Activated CD4-positive, alpha-beta T cell treated with anti-CD3 and anti-CD28 coated beads, Interleukin-2, Interleukin-6, amounts not matched to agents 100 ng/mL and 50 ng/mL, durations not matched to agents 16 hours and 8 hours (primary cell): ENCODE measurements around the gene ACSF2.

Source experiments
- DNase-seq: peaks from one replicate; pipeline ENCODE4 v3.0.0-alpha.2; 2020

The ACSF2 gene

GRCh38 chr17:50440838-50441829 lies 15.1 kb downstream of the ACSF2 start:
- no peak for DNase-seq

- DNase-seq: no peak
Measured at GRCh38 chr17:50443505-50443974, 17.5 kb downstream of the ACSF2 start.

GRCh38 chr17:50444841-50445715 lies 19.1 kb downstream of the ACSF2 start:
- no peak for DNase-seq

GRCh38 chr17:50445730-50446325 lies 19.8 kb downstream of the ACSF2 start:
- no peak for DNase-seq

GRCh38 chr17:50447870-50448595 lies 22.0 kb downstream of the ACSF2 start:
- DNase-seq: no peak

GRCh38 chr17:50448643-50449042 lies 22.6 kb downstream of the ACSF2 start:
- no peak for DNase-seq

GRCh38 chr17:50451943-50452629 lies 26.1 kb downstream of the ACSF2 start:
- no peak for DNase-seq

DNA sequence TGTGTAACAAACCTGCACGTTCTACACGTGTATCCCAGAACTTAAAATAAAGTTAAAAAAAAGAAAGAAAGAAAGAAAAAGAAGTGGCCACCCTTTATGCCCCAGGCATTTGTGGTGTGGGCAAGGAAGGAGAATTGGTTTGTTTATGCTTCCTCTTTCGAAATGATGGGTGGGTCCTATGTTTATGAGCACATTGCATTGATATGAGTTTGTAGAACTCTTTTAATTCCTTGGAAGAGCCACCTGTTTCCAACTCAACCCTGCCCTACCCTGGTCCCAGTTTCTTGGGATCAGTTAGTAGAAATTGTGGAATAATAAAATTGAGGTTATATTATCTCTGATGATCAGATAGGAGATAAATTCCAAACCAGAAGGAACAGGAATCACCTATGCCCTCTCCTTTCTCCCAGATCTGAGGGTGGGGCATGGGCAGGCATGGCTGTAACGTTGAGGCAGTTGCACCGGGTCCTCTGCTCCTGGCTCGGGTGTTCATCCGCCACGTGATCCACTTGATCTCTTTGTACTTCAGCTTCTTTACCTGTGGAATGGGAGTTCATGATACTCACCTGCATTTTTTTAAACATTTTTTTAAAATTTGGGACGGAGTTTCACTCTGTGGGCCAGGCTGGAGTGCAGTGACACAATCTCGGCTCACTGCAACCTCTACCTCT lies 26.7 kb downstream of the ACSF2 start:
- DNase-seq: no peak

GRCh38 chr17:50453901-50454300 lies 27.9 kb downstream of the ACSF2 start:
- no peak for DNase-seq

DNA sequence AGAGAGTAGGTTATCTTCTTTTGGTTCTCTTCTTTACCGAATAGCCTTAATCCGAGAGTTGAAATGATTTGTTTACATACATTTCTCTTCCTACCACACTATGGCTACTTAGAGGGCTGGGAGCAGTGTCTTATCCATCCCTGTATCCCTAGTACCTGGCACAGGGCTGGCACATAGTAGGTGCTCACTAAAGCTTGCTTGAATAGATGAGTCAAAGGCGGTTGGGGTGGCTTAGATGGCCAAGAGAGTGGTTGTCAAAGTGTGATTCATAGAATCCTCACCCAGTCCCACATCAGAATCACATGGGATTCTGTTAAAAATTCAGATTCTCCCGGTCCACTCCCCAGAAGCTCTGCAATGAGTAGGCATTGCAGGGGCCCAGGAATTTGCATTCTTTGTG lies 31.6 kb downstream of the ACSF2 start:
- no peak for DNase-seq

GRCh38 chr17:50458270-50458669 lies 32.3 kb downstream of the ACSF2 start:
- DNase-seq: no peak

DNA sequence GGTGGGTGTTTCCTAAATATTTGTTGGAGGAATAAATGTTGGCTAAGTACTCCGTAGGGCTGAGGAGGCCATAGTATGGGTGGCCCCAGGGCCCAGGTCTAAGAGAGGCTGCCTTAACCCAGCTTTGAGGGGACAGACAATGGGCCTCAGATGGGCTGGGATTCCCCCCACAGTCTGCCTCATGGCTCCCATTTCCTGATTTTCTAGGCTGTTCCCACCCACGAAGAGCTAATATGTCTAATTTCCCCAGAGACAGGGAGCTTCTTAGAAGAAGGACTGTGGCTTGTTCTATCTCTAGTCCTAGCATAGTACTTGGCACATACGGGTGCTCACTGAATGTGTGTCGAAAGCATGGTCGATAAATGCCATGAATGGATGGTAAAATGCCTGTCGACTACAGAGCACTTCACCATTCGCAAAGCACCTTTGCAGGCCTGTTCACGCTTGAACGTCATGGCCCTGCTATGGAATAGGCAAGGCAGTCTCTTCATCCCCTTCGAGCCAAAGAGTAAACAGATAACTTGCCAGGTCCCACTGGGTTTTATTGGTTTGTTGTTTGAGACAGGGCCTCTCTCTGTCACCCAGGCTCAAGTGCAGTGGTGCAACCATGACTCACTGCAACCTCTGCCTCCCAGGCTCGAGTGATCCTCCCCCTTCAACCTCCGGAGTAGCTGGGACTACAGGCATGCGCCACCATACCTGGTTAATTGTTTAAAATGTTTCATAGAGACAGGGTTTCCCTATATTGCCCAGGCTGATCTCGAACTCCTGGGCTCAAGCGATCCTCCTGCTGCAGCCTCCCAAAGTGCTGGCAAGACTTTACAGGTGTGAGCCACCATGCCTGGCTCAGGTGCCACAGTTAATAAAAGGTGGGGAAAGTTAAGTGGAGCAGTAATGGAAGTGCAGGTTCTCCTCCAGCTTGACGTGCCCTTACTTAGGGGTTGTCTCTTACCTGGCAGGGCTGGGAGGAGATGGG lies 33.0 kb downstream of the ACSF2 start:
- DNase-seq: no peak

- DNase-seq: no peak
Measured at GRCh38 chr17:50459756-50460155, 33.7 kb downstream of the ACSF2 start.

GRCh38 chr17:50460831-50461526 lies 35.0 kb downstream of the ACSF2 start:
- no peak for DNase-seq

DNA sequence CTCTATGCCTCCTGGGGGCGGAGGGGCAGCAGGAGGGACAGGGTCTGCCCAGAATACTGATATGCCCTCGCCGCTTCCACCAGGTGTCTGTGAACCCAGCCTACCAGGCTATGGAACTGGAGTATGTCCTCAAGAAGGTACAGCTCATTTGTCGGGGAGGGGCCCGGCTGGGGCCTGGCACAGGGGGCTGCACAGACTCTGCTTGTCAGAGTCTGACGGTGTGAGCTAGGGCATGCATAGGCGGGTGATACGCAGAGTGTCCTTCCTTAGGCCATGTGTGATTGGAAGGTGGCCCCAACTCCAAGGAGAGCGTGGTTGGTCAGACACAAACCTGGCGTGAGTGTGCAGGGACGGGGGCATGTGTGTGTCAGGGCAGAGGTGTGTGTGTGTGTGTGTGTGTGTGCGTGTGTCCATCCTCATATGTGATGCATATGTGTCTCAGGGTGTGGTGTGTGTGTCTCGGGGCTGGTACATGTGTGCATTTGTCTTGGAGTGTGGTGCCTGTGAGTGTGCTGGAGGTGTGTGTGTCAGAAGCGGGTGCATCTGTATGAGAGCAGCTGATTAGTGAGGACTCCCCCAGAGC lies 35.6 kb downstream of the ACSF2 start:
- no peak for DNase-seq

- no peak for DNase-seq
Measured at GRCh38 chr17:50462446-50462845, 36.4 kb downstream of the ACSF2 start.

DNA sequence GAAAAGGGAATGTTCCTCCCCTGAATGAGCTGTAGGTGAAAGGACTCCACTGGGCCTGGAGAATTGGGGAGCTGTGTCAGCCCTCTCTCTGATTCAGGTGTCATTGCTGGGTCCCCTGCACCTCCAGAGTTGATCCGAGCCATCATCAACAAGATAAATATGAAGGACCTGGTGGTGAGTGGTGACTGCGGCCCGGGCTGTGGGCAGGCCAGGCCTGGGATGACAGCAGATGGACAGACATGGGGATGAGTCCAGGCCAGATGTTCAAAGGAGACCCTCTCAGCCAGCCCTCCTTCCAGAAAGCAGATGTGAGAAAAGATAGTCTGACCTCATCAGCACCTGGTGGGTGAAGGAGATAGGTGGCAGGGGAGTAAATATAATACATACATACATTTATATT lies 38.1 kb downstream of the ACSF2 start:
- DNase-seq: no peak

- no peak for DNase-seq
Measured at GRCh38 chr17:50464736-50465135, 38.7 kb downstream of the ACSF2 start.

DNA sequence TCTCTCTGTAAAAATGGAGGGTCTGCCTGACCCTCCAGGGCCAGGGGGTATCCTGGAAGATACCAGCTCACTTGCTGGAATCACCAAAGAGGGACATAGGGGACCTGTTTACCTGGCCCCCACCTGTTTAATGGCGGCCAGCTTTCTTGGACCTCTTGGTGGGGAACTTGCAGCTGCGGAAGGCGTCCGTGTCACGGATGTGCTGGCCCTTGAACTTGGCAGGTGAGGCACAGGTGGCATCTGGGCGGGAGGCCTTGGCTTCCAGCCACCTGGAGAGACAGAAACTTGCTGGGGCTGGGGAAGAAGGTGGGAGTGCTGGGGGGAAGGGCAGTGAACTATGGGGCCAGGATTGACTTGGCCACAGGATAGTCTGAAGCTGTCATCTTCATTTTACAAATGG lies 39.2 kb downstream of the ACSF2 start:
- no peak for DNase-seq
